WI38 (cell line): ENCODE data around the gene GLRX.

Experiments
- H3K4me3 ChIP-seq: 2 replicates; pipeline ENCODE4 v1.5.1; 2011; ENCODE audit warnings: low read depth, mild to moderate bottlenecking, control low read depth, low read length
- CTCF ChIP-seq: IDR thresholded peaks from 2 replicates; pipeline ENCODE4 v1.5.1; 2012; ENCODE audit warnings: low read depth, mild to moderate bottlenecking, control low read depth, low read length

Gene GLRX

GRCh38 chr5:95824747-95825146, 2.2 kb upstream of the GLRX start:
- no peak overlapping the region for H3K4me3 ChIP-seq
- no peak for TF ChIP-seq CTCF

- peak overlapping the region; percentile 92 for H3K4me3 ChIP-seq
- no peak for TF ChIP-seq CTCF
Measured at GRCh38 chr5:95823738-95824609, 1.4 kb upstream of the GLRX start.

GRCh38 chr5:95823218-95823737, 752 bp upstream of the GLRX start:
- TF ChIP-seq CTCF: no peak
- peak overlapping the region; percentile 92 for H3K4me3 ChIP-seq

- no peak for TF ChIP-seq CTCF
- peak overlapping the region; percentile 92 for H3K4me3 ChIP-seq
Measured at GRCh38 chr5:95822043-95822541, 434 bp downstream of the GLRX start.

GRCh38 chr5:95821110-95822021, 1.2 kb downstream of the GLRX start:
- peak overlapping the region; percentile 92 for H3K4me3 ChIP-seq
- TF ChIP-seq CTCF: no peak

GRCh38 chr5:95818181-95819147, 4.1 kb downstream of the GLRX start:
- peak overlapping the region; percentile 15; the same call in 1 of the 2 replicates for H3K4me3 ChIP-seq
- TF ChIP-seq CTCF: no peak
